GM19238 (cell line): Measurements from ENCODE around the gene COL9A2.

ENCODE experiments used
- DNase-seq: peaks from one replicate; pipeline ENCODE4 v3.0.0; 2011; ENCODE audit warnings: low spot score; ENCODE audit not compliant: insufficient read length

COL9A2 gene

GRCh38 chr1:40318970-40319621 lies 2.0 kb upstream of the COL9A2 start:
- no peak for DNase-seq

- no peak for DNase-seq
These were observed 1.4 kb upstream of the COL9A2 start for GRCh38 chr1:40318476-40318875.

- DNase-seq, result no peak
These were observed 448 bp upstream of the COL9A2 start for GRCh38 chr1:40317394-40318074.

DNA sequence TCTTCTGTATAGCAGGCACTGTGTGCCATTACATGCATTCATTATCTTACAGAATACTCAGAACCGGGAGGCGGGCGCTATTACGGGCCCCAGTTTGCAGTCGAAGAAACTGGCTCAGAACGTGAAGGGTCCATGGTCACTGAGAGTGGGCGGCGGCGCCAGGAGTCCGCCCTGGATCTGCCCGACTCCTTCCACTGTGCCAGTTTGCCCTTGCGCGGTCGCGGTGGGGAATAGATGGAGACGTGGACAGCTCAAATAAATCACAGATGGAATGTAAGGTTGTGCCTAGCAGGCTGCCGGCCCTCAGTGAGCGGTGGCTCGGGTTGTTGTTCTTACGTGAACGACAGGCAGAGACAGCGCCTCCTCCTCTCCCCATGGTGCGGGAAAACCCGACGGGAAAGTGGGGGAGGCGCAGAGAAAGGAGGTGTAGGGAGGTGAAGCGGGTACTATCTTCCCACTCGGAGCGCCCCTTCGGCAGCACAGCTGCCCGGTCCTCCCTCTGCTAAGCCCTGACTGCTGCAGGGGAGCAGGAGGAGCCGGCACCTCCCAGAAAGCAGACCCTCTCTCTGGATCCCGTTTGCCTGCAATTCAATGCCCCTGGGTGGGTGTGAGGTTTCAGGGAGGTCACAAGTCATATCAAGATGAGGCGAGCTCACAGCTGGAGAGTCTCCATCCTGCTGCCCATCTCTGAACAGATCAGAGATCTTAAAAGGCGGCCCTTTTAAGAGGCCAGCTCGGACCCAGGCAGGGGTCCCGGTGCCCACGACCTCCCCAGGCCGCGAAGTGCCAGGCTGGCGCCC lies 1.1 kb downstream of the COL9A2 start:
- no peak for DNase-seq

DNA sequence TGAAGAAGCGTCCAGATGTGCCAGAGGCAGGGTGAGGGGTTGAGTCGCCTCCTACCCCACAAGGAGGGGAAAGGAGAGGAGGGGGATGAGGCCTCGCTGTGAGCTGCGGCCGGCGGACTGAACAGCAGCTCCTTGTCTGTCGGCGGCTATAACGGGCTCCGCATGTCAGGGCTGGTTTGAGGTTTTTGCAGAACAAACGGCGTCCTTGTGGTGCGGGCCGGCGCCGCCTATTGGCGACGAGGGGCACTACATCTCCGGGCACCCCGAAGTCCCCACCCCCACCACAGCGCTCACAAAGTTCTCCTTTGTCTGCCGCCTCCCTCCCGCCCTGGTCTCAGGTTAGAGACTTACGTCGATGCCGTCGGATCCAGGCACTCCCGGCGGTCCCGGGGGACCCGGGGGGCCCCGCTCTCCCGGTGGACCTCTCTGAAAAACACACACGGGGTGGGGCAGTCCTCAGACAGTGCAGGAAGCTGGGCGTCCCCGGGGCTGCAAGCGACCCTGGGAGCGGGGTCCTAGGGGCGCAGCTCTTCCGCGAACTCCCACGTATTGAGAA lies 1.8 kb downstream of the COL9A2 start:
- peak; percentile 68 for DNase-seq

DNA sequence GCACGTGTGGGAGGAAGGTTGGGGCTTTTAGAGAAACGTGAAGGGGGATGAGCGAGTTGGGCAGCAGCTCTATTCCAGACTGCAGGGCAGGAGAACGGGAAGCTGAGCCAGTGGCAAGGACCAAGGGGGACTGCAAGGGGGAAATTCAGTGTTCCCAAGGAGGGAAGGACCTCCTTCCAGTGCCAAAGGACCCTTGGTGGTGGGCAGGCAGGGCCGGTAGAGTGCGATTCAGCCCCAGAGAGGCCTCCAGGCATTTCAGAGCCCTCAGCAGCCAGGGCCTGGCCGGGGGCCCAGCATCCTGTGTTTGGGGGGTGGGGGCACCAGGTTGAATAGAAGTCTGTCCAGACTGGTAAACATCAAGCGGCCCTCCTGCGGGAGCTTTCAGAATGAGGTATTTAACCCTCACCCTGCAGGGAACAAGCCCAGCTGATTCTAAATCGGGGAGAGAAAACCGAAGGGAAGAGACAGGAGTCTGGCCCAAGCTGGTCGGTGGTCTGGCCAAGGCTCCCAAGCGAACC lies 2.3 kb downstream of the COL9A2 start:
- DNase-seq, result no peak

GRCh38 chr1:40313958-40314720 lies 2.9 kb downstream of the COL9A2 start:
- DNase-seq, result no peak

DNA sequence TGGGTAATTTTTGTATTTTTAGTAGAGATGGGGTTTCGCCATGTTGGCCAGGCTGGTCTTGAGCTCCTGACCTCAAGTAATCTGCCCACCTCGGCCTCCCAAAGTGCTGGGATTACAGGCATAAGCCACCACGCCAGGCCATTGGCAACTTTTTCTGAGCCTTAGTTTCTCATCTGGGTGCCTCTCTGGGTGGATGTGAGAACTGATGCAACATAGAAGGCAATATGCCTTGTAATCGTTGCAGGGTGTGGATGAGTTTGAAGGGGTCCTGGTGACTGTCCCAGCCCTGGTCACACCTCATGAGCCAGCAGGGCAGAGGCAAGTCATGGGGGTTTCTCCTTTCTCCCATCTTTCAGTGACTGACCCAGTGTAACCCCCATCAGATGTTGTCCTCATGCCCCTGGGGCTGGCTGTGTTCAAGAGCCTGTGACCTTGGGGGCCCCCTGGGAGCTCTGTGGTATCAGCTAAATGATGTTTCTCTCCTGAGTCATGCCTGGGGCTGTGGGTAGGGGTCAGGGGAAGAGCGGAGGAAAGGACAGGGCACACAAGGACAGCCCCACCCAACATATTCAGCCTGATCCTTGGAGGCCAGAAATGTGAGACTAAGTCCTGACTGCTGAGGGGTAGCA lies 3.6 kb downstream of the COL9A2 start:
- DNase-seq, result no peak

DNA sequence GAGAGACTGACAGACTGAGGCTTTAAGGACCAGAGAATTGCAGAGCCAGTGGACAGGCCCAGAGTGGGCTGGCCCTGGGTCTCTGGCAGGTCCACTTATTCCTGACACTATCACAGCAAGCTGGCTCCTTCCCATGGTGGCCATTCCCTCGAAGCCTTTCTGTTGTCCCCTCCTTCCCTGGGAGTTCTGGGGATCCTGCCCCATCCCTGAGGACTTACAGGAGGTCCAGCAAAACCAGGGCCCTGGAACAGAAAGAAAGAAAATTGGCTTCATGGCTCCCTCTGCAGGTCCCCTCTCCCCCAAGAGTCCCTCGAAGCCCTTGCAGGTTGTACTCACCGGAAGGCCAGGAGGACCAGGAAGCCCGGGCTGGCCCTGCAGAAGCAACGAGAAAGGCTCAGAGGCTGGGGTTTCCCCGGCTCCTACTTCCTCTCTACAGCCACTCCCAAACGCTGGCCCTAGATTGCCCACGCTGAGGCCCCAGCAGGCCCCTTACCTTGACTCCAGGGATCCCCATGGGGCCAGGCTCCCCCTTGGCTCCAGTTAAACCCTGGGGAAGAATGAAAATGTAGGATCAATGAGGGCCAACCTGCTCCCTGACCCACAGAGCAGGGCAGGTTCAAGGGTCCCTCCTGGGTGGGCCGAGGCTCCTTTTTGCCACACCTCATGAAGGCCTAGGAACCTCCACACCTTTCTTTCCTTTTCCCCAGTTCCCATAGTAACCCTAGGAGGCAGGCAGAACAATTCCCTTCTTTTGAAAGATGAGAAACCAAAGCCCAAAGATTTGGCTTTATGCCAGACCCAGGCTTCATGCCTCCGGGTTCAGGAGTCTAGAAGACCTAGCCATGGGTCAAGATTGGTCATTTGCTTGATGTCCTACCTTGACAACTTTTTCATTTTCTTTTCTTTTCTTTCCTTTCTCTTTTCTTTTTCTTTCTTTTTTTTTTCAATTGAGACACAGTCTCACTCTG lies 4.6 kb downstream of the COL9A2 start:
- DNase-seq, result peak; percentile 73

DNA sequence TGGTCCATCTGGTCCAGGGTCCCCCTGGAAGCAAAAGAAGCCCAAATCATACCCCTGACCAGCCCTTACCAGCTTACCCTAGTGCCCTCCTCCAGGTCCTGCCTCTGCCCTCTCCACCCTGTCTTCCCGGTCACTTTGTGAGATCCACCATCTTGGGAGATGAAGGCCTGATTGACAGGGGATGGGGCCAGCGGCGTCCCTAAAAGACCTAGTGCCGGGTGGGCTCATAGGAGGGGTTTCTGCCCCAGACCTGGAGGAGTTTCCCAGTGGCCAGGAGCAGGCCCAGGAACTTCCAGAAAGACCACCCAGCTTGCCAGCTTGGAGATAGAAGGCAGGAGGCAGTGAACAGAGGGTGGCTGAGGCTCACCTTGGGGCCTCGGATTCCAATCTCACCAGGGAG lies 5.4 kb downstream of the COL9A2 start:
- DNase-seq, result no peak

- no peak for DNase-seq
These were observed 6.0 kb downstream of the COL9A2 start for GRCh38 chr1:40310983-40311642.

GRCh38 chr1:40310129-40310461 lies 7.0 kb downstream of the COL9A2 start:
- no peak for DNase-seq

- DNase-seq, result no peak
These were observed 7.5 kb downstream of the COL9A2 start for GRCh38 chr1:40309374-40310128.

- no peak for DNase-seq
These were observed 8.9 kb downstream of the COL9A2 start for GRCh38 chr1:40308036-40308727.

GRCh38 chr1:40307186-40307585 lies 9.9 kb downstream of the COL9A2 start:
- no peak for DNase-seq

DNA sequence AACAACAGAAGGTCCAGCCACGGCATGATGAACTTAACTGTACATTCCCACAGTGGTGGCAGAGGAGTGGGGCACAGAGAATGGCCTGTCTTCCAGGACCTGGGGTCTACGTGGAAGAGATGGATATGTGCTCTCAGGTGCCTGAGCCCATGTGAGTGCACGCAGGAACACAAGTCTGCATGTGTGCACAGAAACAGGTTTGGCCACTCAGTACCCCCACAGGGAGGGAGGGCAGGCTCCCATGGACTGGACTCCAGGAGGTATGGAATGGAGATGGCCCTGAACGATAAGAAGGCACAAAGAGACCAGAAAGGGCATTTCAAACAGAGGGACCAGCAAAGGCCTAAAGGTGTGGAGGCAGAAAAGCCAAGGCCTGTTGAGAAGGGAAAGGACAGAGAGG lies 10.8 kb downstream of the COL9A2 start:
- no peak for DNase-seq

DNA sequence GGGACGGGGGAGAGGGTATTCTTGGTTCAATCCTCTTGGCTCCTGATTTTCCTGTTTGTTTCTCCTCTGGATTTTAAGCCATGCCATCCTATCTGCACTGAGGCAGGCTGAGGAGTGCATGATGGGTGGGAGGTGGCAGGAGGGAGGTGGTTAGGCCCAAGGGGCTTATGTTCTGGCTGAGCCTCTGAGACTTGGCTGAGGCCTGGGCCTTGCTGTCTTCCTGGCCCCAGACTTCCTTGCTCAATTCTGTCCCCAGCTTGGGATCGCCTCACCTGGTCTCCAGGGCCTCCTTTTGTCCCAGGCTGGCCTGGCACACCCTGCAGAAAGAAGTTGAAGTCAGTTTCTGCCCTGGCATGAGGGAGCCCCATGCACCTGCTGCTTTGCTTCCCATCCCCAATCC lies 11.2 kb downstream of the COL9A2 start:
- no peak for DNase-seq

- DNase-seq, result no peak
These were observed 11.6 kb downstream of the COL9A2 start for GRCh38 chr1:40305451-40305850.
